CD4-positive, alpha-beta T cell treated with Interleukin-1 beta for 1 hour (primary cell): ENCODE results near the gene NIBAN1.
"Not testable (repeated sequence)": the region's sequence is repeated elsewhere in the genome, so short reads cannot be mapped to it uniquely, and the experiment has no call there.

Experiments
- DNase-seq, 2 donors: peaks; one replicate each; pipeline ENCODE4 v3.0.0-alpha.2; 2020 to 2022

The NIBAN1 gene, protein sequence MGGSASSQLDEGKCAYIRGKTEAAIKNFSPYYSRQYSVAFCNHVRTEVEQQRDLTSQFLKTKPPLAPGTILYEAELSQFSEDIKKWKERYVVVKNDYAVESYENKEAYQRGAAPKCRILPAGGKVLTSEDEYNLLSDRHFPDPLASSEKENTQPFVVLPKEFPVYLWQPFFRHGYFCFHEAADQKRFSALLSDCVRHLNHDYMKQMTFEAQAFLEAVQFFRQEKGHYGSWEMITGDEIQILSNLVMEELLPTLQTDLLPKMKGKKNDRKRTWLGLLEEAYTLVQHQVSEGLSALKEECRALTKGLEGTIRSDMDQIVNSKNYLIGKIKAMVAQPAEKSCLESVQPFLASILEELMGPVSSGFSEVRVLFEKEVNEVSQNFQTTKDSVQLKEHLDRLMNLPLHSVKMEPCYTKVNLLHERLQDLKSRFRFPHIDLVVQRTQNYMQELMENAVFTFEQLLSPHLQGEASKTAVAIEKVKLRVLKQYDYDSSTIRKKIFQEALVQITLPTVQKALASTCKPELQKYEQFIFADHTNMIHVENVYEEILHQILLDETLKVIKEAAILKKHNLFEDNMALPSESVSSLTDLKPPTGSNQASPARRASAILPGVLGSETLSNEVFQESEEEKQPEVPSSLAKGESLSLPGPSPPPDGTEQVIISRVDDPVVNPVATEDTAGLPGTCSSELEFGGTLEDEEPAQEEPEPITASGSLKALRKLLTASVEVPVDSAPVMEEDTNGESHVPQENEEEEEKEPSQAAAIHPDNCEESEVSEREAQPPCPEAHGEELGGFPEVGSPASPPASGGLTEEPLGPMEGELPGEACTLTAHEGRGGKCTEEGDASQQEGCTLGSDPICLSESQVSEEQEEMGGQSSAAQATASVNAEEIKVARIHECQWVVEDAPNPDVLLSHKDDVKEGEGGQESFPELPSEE

DNA sequence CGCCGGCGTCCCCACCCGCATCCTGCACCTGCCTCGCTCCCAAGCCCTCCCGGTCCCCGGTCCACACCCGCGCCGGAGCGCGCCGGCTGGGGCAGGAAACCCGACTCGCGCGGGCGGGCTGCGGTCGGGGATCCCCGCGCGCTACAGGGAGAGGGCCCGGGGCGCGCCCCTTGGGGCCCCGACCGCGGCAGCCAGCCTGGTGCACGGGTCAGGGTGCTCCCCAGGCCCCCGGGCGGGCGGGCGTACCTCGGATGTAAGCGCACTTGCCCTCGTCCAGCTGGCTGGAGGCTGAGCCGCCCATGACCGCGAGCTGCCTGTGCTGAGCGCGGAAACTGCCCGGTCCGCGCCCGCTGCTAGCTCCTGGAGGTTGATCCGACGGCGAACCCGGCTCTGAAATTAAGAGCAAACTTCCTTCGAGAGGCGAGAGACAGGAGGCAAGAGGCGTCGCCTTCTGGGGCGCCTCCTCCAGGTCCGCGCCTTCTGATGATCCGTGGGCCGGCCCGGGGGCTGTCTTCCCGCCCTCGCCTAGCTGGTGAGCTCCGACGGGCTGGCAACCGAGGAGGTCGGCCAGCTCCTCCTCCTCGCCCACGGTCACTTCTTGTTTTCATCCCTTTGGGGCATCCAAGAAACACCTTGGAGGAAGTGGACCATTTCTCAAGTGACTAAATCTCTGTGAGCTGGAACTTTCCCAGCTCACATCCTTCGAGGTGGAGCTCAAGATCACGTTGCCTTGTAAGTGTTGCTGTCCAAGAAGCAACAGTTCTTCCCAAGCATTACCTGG is at the start of gene NIBAN1:
NIBAN1 (minus strand) TSS at position 453 of the 781 bp plus-strand sequence; CDS start at position 301, 152 bp downstream.
- DNase-seq: peak; percentile 67 to 69

DNA sequence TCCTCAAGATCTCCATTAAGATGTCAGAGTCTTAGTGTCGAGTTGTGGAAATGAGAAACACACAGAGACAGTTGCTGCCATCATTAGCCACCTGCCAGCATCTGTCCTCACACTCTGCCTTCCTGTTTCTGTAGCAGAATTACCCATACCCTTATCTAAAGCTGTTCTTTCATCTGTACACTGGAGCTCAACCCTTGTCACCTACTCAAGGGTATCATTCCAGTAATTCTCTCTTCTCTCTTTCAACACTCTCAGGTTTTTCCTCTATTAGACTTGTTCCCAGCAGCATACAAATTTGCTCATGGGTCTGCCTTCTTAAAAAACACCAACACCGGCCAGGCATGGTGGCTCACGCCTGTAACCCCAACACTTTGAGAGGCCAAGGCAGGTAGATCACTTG is 43.7 kb upstream of the NIBAN1 start:
- no peak for DNase-seq

DNA sequence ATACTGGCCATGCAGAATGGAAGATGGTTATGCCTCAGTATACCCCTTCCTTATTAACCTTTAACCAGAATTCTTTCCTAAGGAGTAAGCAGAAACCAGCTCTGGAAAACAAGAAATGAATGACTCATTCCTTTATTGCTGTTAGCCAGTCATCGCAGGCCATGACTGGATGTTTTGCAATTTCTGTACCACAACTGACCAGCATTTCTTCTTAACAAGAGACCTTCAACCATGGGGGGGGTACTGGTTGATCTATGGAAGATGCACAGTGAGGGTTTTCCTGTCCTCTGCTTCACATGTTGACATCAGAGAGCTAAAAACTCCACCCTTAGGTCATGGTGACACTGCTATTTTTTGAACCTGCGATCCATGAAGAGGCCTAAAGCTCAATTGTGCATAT is 43.0 kb upstream of the NIBAN1 start:
- peak in 1 of 2 donors; percentile 16 for DNase-seq

DNA sequence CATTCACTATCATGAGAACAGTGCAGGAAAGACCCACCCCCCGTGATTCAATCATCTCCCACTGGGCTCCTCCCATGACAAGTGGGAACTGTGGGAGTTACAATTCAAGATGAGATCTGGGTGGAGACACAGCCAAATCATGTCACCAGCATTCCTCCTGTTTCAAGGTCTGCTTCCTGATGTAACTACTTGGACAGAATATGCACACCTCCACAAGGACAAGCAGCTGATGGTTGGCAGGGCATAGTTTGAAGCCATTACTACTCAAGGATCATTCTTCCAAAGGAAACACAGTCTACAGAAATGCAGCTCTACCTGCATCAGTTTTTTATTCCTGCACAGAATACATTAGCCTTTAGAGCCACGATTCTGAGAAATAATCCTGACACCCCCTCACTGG is 42.6 kb upstream of the NIBAN1 start:
- DNase-seq: no peak

DNA sequence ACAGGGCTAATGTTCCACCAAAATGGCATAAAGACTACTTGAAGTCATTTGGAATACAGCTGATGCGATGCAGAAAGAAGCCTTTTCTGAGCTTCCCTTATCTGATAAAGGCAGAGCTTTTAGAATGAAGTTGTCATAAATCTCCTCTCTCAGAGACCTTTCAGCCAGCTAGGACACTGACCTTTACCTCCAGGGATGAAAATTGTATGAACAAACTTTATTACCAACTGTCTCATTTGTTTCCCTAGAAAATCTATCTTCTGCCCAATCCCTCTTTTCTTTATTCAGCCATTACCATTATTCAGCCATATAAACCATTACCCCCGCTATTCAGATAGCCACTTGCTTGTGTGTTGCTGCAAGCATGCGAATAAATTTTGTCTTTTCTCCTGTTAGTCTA is 41.3 kb upstream of the NIBAN1 start:
- DNase-seq: no peak

DNA sequence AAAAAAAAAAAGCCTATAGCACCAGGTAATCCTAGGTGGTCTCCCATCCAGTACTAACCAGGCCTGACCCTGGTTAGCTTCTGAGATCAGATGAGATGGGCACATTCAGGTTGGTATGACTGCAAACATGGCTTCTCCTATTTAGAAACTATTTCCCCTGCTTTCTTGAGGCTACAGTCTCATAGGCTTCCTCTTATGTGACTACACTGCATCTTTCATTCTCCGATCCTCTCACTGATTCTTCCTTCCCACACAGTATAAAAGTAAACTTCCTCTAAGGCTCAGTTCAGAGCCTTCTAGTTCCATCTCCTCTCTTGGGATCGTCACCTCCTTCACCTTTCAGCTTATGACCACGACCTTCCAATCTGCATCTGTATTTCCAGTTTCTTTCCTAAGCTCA is 40.6 kb upstream of the NIBAN1 start:
- no peak for DNase-seq

DNA sequence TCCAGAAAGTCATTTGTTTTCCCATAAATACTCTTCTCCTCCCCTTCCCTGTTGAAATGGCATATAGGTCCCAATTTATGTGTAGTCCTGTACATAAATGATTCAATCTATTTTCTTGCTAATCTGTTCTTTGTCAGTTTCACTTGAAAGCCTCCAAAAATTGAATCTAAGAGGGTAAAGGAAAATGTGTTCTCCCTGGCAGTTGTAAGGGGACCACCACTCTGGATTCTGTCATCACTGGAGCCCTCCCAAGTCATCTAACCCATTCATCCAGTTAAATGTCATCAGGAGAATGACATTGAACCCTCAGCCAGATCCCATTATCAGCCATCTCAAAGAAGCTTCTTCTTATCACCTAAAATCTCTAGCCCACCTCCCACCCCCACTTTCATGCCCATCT is 36.1 kb upstream of the NIBAN1 start:
- no peak for DNase-seq

DNA sequence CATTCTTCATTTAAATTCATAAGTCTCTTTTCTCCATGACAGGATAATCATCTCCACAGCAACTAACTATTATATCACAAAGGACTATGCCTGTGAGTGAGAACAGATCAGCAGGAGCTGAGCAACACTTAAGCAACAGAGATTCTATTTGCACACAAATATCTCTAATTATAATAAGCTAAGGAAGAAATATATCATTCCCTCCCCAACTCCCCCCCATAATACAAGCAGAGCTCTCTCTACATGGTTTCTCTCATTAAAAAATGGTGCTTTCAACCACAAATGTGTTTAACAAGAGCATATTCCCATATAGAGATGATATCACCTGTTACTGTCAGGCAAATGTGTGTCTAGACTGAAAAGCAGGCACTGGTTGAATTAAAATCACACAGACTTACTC is 34.5 kb upstream of the NIBAN1 start:
- DNase-seq: no peak

DNA sequence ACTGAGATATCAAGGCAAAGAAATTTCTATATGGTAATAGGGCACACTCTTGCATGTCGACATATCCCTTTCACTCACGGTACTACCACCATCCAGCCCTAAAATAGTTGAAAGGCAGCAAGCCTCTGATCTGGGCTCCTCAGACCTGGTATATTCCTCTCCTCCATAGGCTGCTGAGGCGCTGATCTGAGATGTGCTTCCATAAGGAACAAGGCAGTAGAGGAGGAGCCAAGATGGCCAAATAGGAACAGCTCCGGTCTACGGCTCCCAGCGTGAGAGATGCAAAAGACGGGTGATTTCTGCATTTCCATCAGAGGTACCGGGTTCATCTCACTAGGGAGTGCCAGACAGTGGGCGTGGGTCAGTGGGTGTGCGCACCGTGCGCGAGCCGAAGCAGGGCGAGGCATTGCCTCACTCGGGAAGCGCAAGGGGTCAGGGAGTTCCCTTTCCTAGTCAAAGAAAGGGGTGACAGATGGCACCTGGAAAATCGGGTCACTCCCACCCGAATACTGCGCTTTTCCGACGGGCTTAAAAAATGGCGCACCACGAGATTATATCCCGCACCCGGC is 27.1 kb upstream of the NIBAN1 start:
- DNase-seq: not testable (repeated sequence)

DNA sequence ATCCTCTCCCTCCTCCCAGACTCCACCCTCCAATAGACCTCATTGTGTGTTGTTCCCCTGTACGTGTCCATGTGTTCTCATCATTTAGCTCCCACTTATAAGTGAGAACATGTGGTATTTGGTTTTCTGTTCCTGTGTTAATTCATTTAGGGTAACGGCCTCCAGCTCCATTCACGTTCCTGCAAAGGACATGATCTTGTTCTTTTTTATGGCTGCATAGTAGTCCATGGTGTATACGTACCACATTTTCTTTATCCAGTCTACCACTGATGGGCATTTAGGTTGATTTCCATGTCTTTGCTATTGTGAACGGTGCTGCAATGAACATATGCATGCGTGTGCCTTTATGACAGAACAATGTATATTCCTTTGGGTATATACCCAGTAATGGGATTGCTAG is 25.7 kb upstream of the NIBAN1 start:
- DNase-seq: not testable (repeated sequence)

DNA sequence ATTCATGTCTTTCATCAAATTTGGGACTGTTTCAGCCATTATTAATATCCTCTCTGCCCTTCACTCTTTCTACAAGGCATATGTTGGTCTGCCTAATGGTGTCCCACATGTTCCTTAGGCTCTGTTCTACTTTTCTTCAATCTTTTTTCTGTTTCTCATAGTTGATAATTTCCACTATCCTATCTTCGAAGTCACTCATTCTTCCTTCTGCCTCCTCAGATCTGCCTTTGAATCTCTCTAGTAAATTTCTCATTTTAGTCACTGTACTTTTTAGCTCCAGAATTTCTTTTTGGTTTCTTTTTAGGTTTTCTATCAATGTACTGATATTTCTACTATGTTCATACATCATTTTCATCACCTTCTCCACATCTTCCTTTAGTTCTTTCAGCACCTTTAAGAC is 20.0 kb upstream of the NIBAN1 start:
- DNase-seq: no peak

DNA sequence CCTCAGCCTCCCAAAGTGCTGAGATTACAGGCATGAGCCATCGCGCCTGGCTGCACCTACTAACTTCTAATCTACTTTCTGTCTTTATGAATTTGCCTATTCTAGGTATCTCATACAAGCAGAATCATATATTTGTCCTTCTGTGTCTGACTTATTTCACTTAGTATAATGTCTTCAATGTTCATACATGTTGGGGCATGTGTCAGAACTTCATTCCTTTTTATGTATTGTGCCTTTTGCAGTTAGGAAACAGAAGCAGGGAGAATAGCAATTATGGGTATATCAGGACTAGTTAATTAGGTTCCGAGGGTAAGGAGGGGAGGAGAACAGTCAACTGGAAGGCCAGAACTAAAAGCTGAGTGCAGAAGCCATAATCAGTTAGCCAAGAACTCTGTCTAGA is 18.0 kb upstream of the NIBAN1 start:
- DNase-seq: no peak

DNA sequence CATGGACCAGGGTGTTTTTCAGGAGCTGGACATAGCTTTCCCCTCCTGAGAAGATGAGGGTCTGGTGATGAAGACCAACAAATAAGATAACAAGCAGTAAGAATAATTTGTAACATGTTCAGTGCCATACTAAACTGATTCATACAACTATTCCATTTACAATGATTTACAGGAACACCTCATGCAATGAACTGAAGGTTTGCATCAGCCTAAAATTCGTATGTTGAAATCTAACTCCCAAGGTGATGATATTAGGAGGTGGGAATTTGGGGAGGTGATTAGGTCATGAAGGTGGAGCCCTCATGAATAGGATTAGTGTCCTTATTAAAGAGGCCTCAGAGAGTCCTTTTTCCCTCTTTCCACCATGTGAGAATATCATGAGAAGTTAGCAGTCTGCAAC is 15.9 kb upstream of the NIBAN1 start:
- no peak for DNase-seq

DNA sequence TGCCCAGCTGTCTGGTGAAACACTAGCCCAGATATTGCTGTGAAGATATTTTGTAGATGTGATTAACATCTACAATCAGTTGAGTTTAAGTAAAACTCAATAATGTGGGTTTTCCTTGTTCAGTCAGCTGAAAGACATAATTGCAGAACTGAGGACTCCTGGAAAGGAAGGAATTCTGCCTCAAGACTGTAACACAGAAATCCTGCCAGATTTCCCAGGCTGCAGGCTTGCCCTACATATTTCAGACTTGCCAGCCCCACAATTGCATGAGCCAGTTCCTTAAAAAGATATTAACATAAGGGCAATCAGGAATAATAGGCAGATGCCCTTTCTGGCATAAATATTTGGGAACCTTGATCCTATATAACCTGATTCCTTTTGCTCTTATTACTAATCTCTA is 14.2 kb upstream of the NIBAN1 start:
- DNase-seq: no peak

DNA sequence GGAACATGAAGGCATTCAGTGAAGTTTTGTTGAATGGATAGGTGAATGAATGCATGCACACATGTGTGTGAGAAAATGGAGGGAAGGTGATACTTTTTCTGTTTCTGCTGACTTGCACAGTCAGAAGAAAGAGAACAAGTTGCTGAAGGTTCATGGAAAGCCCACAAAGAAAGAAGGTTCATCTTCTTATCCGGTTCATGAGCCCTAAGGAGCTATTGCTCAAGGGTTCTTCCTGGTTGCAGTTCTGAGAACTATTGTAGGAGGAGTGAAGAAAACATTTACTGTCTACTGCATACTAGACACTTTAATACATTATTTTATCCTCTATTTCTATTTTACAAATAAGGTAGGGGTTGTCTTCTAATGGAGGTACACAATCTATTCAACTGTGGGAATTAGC is 13.4 kb upstream of the NIBAN1 start:
- DNase-seq: no peak

DNA sequence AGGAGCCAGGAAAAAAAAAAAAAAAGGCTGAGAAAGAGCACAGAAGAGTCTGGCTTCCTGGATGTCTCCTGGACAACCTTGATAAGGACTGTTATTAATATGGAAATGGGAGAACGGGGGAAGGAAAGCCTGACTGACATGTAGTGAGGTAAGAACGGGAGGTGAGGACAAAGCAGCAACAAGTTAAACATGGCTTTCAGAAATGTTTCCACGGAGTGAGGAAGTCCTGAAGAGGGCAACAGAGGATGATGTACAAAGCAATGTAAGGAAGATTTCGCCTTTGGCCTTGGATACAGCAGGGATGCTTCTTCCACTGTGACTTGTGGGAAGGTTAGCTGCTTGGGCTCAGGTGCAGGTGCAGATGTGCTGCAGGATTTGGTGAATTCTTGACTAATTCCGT is 11.9 kb upstream of the NIBAN1 start:
- no peak for DNase-seq

DNA sequence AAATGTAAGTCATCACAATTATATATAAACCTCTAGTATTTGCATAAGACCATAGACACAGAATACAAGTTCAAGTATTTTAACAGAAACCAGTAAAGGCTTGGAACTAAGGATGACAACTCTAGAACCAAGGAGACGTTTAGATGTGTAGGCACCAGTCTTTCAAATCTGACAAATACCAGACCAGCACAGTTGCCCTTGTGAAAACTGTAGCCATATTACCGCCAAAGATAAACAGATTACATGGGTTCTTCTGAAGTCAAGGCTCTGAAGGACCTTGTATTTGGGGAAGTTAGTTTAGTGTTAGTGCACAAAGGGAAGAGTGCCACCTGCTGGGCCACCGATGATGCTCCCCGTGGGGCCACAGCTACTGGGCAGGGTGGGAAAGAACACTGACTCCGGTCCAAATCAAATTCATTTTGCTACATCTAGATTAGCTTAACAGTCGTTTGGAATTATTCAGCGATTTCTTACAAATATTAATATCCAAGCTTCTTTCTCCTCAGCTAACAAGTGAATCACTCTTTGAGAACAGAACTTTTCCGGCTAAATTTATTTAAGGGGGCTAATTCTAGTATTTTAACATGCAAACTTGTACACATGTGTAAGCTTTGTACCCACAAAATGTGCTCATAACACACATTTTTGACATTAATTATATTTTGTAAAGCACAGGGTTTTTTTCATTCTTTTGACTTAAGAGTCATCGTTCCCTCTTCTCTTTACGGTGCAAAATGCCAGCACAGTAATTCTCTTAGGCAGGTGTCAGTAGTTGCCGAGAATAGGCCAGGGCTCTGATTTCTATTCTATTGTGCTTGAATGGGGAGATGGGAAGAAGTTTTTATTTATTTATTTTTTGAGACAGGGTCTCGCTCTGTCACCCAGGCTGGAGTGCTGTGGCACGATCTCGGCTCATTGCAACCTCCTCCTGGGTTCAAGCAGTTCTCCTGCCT is 8.0 kb upstream of the NIBAN1 start:
- DNase-seq: peak; percentile 76 to 79

DNA sequence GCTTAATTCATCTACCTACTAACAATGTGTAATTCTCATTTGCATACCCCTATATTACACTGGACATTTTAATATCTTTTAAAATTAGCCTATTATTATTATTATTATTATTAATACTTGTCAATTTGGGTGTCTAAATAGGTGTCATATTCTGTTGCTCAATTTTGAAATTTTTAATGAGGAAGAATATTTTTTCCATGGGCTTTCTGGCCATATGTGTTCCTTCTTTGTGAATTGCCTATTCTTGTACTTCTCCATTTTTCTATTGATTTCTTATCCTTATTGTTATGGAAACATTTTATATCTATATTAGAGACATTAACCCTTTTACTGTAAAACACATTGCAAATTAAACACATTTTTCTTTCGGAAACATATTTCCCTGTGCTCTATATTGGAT is 6.4 kb upstream of the NIBAN1 start:
- no peak for DNase-seq

DNA sequence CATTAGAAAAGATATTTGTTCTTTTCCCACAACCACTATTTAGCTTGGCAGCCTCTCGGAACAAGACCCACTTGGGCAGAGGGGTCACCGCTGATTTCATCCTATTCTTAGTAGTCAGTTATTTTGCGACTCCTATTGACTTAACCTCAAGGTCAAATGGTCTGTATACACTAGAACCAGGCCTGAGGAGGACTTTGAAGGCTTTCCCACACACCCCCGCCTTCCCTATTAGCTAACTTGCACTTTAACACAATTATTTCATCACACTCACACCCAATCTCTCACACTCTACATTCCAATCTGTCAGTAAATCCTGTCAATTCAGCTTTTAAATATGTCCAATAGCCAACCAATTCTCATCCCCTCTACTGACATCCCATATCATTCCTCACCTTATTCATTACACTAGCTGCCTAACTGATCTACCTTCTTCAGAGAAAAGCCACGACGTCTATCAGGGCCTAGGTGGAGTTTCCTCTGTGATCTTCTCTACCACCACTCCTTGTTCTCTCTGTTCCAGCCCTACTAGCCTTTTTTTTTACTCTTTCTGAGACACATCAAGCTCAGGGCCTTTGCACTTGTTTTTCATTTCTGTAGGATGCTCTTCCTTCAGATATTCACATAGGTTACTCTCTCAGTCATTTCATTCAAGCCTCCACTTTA is 1.0 kb upstream of the NIBAN1 start:
- DNase-seq: peak in 1 of 2 donors; percentile 32

DNA sequence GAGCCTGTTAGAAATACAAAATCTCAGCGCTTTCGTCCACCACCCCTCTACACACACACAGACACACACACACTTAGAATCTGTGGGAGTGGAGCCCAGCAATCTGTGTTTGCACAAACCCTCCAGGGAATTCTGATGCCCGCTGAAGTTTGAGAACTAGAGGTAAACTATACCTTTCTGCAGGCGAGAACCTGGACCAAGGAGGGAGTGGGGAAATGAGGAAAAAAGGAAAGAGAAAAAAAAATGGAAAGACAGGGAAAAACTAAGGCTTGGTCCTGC is 468 bp upstream of the NIBAN1 start:
- DNase-seq: no peak
